Osteoblast (primary cell): ENCODE results near the gene CCDC13. TPM values are rescaled to one million over a fixed set of nuclear protein-coding genes. Genes with fewer than 3 reads are reported as not detected.

ENCODE experiments used
- DNase-seq: peaks from one replicate; pipeline ENCODE4 v3.0.0; 2011; ENCODE audit warnings: low spot score, mixed read lengths; ENCODE audit not compliant: insufficient read length; ENCODE audit errors: missing footprints
- H2AFZ ChIP-seq: 2 replicates; pipeline ENCODE4 v1.6.0; 2011; ENCODE audit warnings: mild to moderate bottlenecking, low read length
- H3K27ac ChIP-seq: 2 replicates; pipeline ENCODE4 v1.5.1; 2011; ENCODE audit warnings: mild to moderate bottlenecking, low read depth, low read length, moderate library complexity
- H3K27me3 ChIP-seq: 2 replicates; pipeline ENCODE4 v1.6.0; 2012; ENCODE audit warnings: mild to moderate bottlenecking, control low read depth, inconsistent platforms, low read length, moderate library complexity; ENCODE audit not compliant: insufficient read depth
- H3K36me3 ChIP-seq: 2 replicates; pipeline ENCODE4 v1.5.1; 2011; ENCODE audit warnings: mild to moderate bottlenecking, low read length, control low read depth, moderate library complexity; ENCODE audit not compliant: insufficient read depth
- H3K4me1 ChIP-seq: 2 replicates; pipeline ENCODE4 v1.5.1; 2011; ENCODE audit warnings: mild to moderate bottlenecking, low read length, control low read depth, moderate library complexity; ENCODE audit not compliant: insufficient read depth
- H3K4me2 ChIP-seq: 2 replicates; pipeline ENCODE4 v1.6.0; 2011; ENCODE audit warnings: mild to moderate bottlenecking, low read length; ENCODE audit not compliant: insufficient read depth
- H3K4me3 ChIP-seq: fragments of 200-600 bp; sonication (generic); 3 replicates; pipeline ENCODE4 v1.5.1; 2012; ENCODE audit warnings: mild to moderate bottlenecking, low read length, inconsistent platforms; ENCODE audit not compliant: insufficient read depth
- H3K79me2 ChIP-seq: 2 replicates; pipeline ENCODE4 v1.6.0; 2012; ENCODE audit warnings: mild to moderate bottlenecking, low read length, control low read depth, inconsistent platforms; ENCODE audit not compliant: insufficient read depth
- H3K9me3 ChIP-seq: 2 replicates; pipeline ENCODE4 v1.5.1; 2011; ENCODE audit warnings: low read depth, low read length, control low read depth
- H4K20me1 ChIP-seq: 2 replicates; pipeline ENCODE4 v1.6.0; 2012; ENCODE audit warnings: mild to moderate bottlenecking, low read length, control low read depth; ENCODE audit not compliant: insufficient read depth
- CTCF ChIP-seq: IDR thresholded peaks from 2 replicates; pipeline ENCODE4 v1.5.1; 2011; ENCODE audit warnings: mild to moderate bottlenecking, low read depth, low read length, moderate library complexity; ENCODE audit errors: extremely low read depth
- total RNA-seq: library from RNA; depleted of rRNA; stranded (reverse); fragments of >200 nt; gene quantifications from 2 replicates; pipeline ENCODE4 v1.2.3, GENCODE V29; 2012

CCDC13 gene
- total RNA-seq, 1 donor: 0.72 TPM

- H3K4me2 ChIP-seq: no peak overlapping the region
- no peaks in the 10 kb centered on the region for H4K20me1 ChIP-seq
- no peak overlapping the region for H3K4me3 ChIP-seq
- H3K79me2 ChIP-seq: no peaks in the 10 kb centered on the region
- TF ChIP-seq CTCF: no peak
- no peaks in the 10 kb centered on the region for H3K4me1 ChIP-seq
- no peaks in the 10 kb centered on the region for H3K9me3 ChIP-seq
- DNase-seq: peak; percentile 59
- H3K36me3 ChIP-seq: no peaks in the 10 kb centered on the region
- no peaks in the 10 kb centered on the region for H3K27me3 ChIP-seq
- H2AFZ ChIP-seq: no peak overlapping the region
- H3K27ac ChIP-seq: no peak overlapping the region
These were observed 33.5 kb downstream of the CCDC13 start for GRCh38 chr3:42739401-42740158.

- Histone ChIP-seq H3K4me2 (no peak overlapping the region), H3K4me3 (no peak overlapping the region), H3K4me1 (no peaks in the 10 kb centered on the region), H3K9me3 (no peaks in the 10 kb centered on the region), H3K27me3 (no peaks in the 10 kb centered on the region), H3K27ac (no peak overlapping the region), H2AFZ (no peak overlapping the region), H4K20me1 (no peaks in the 10 kb centered on the region), H3K79me2 (no peaks in the 10 kb centered on the region), H3K36me3 (no peaks in the 10 kb centered on the region)
- no peak for DNase-seq
- TF ChIP-seq CTCF: no peak
These were observed 36.5 kb downstream of the CCDC13 start for GRCh38 chr3:42736531-42736930.

GRCh38 chr3:42736081-42736480 lies 37.0 kb downstream of the CCDC13 start:
- no peaks in the 10 kb centered on the region for H3K27me3 ChIP-seq
- H3K36me3 ChIP-seq: no peaks in the 10 kb centered on the region
- no peak for DNase-seq
- no peaks in the 10 kb centered on the region for H3K9me3 ChIP-seq
- no peak overlapping the region for H2AFZ ChIP-seq
- no peak for TF ChIP-seq CTCF
- H3K4me2 ChIP-seq: no peak overlapping the region
- H3K79me2 ChIP-seq: no peaks in the 10 kb centered on the region
- H3K4me1 ChIP-seq: no peaks in the 10 kb centered on the region
- no peak overlapping the region for H3K4me3 ChIP-seq
- no peaks in the 10 kb centered on the region for H4K20me1 ChIP-seq
- no peak overlapping the region for H3K27ac ChIP-seq

- H3K79me2 ChIP-seq: no peaks in the 10 kb centered on the region
- DNase-seq: no peak
- H3K27ac ChIP-seq: no peak overlapping the region
- TF ChIP-seq CTCF: no peak
- no peak overlapping the region for H2AFZ ChIP-seq
- no peaks in the 10 kb centered on the region for H3K27me3 ChIP-seq
- no peaks in the 10 kb centered on the region for H3K9me3 ChIP-seq
- no peak overlapping the region for H3K4me2 ChIP-seq
- no peaks in the 10 kb centered on the region for H4K20me1 ChIP-seq
- no peaks in the 10 kb centered on the region for H3K36me3 ChIP-seq
- H3K4me3 ChIP-seq: no peak overlapping the region
- no peaks in the 10 kb centered on the region for H3K4me1 ChIP-seq
These were observed 37.4 kb downstream of the CCDC13 start for GRCh38 chr3:42735615-42736014.
